ENCODE results near the gene ARHGAP11A.

The ARHGAP11A gene

DNA sequence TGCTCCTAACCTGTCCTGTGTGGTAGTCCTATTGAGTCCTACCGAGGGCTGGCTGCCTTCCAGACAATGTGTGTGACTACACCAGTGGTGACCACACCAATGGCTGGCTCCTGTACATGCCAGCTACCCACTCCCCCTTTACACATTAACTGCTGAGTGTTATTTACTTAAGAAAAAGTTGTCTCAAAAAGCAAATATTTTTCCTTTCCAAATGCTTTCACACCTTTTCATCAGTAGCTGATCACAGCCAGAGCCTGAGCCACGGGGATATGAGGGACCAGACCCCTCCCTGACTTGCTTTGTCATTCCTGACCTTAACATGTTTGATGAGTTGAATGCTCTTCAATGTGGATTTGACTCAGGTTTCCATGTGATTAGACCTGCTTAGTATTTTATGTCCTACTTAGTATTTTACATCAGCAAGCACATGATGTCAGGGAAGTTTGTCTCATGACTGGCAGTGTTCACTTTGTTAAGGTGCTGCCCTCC is 72.9 kb downstream of the ARHGAP11A start:
- no peak for DNase-seq (ENCODE audit: low read depth)
